Psoas muscle (tissue), 8 donors: Measurements from ENCODE around the gene DHX38. TPM values are rescaled to one million over a fixed set of nuclear protein-coding genes. Genes with fewer than 3 reads are reported as not detected.

Source experiments
- ATAC-seq, 4 donors: fragments of 200-7000 bp; cut with Tn5 transposase; one replicate each; pipeline ENCODE4 v1.9.1; 2020; ENCODE audit warnings: moderate library complexity in 3 of 4, mild to moderate bottlenecking in 2 of 4
- DNase-seq, 2 donors: peaks; one replicate each; pipeline ENCODE4 v3.0.0-alpha.2; 2020
- H3K27ac ChIP-seq: fragments of 200-600 bp; one replicate; pipeline ENCODE4 v1.8.0; 2022
- H3K27me3 ChIP-seq, 3 donors: fragments of 200-600 bp in 1 of 3; one replicate each; pipeline versions ENCODE4 v1.6.1 to v1.8.0; 2013 to 2022; ENCODE audit warnings: low read length in 2 of 3, mild to moderate bottlenecking in 2 of 3, moderate library complexity in 1 of 3; ENCODE audit not compliant: insufficient read depth in 3 of 3
- H3K36me3 ChIP-seq, 2 donors: fragments of 200-600 bp in 1 of 2; one replicate each; pipeline versions ENCODE4 v1.6.1 to v1.8.0; 2013 to 2022; ENCODE audit warnings: low read depth in 1 of 2, mild to moderate bottlenecking in 1 of 2, moderate library complexity in 1 of 2; ENCODE audit not compliant: insufficient read depth in 1 of 2
- H3K4me1 ChIP-seq: fragments of 200-600 bp; one replicate; pipeline ENCODE4 v1.8.0; 2022
- H3K4me3 ChIP-seq: fragments of 200-600 bp; one replicate; pipeline ENCODE4 v1.8.0; 2022; ENCODE audit warnings: mild to moderate bottlenecking
- H3K9me3 ChIP-seq: fragments of 200-600 bp; one replicate; pipeline ENCODE4 v1.8.0; 2022
- WGBS, 3 donors: extraction: QIAGEN DNeasy Blood & Tissue Kit; methylation state at CpG; one replicate each; pipeline versions ENCODE4 v1.1.6 to v1.1.7; 2013; 5-methylcytosine and 5-hydroxymethylcytosine counted together
- intact Hi-C, 2 donors: fragments of 100-400 bp; cut with DNase I; formaldehyde crosslinking; loops; one replicate each; pipeline versions ENCODE4 v1.11.0 to v1.14.2; 2022
- polyA plus RNA-seq, 3 donors: library from polyadenylated mRNA; stranded (reverse); fragments of 200-250 nt; gene quantifications; one replicate each; pipeline ENCODE4 v1.2.3, GENCODE V29; 2013
- total RNA-seq, 4 donors: library from RNA; stranded (reverse); fragmentation: NEBNext Ultra II Directional in 2 of 4; extraction: Animal tissue kit (Norgen Biotek cat#: 25700) in 2 of 4; gene quantifications; one replicate each; pipeline versions ENCODE4 v1.2.1 to v1.2.4, GENCODE V29; 2021 to 2023
- TF ChIP-seq, protein P1 (sequence below): fragments of 200-600 bp; IDR thresholded peaks from one replicate; pipeline ENCODE4 v1.8.0; 2022; ENCODE audit warnings: antibody characterized with exemption
- donor health status: healthy with polysubstance abuse.
- donor health status: DM: no; HTN: no; CAD: no; lungs with moderate emphysema.
- donor health status: Bipolar disorder and iron deficiency.
- donor health status: healthy.
- donor health status: DM: yes; HTN: yes; CAD: no.
- donor health status: DM: no; HTN: no; CAD: no.
- donor health status: DM: no; HTN: no; CAD: no.
- donor health status: DM: yes; HTN: yes; CAD: no.

Gene DHX38
- total and polyA plus RNA-seq, 7 donors, result 32.8 to 71.9 (median 54.2) TPM

DNA sequence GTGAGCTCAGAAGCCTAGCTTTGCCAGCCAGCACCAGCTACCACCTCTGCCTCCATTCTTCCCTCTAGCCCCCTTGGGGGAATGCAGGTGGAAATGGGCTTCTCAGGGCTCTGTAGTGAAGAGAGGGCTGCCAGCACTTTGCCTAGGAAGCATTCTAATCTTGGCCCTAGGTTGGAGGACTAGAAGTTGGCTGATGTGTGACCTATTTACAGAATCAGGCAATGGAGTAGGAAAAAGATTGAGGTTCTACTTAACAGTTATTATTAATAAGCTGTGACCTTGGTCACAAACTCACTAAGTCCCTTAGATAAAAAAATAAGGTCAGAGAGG lies 19.9 kb downstream of the DHX38 start:
- no peak overlapping the region for H3K27ac ChIP-seq
- H3K4me3 ChIP-seq, result no peak overlapping the region
- H3K9me3 ChIP-seq, result no peaks in the 10 kb centered on the region
- peak in 2 of 4 donors; percentile 5 to 10 for ATAC-seq
- intact Hi-C loops, result no loop called here
- H3K4me1 ChIP-seq, result no peaks in the 10 kb centered on the region
- H3K27me3 ChIP-seq, result no peaks in the 10 kb centered on the region
- TF ChIP-seq, protein P1, sequence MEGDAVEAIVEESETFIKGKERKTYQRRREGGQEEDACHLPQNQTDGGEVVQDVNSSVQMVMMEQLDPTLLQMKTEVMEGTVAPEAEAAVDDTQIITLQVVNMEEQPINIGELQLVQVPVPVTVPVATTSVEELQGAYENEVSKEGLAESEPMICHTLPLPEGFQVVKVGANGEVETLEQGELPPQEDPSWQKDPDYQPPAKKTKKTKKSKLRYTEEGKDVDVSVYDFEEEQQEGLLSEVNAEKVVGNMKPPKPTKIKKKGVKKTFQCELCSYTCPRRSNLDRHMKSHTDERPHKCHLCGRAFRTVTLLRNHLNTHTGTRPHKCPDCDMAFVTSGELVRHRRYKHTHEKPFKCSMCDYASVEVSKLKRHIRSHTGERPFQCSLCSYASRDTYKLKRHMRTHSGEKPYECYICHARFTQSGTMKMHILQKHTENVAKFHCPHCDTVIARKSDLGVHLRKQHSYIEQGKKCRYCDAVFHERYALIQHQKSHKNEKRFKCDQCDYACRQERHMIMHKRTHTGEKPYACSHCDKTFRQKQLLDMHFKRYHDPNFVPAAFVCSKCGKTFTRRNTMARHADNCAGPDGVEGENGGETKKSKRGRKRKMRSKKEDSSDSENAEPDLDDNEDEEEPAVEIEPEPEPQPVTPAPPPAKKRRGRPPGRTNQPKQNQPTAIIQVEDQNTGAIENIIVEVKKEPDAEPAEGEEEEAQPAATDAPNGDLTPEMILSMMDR, result no peak
- DNase-seq, result no peak
- H3K36me3 ChIP-seq, result peaks cover 12 to 48% of the 10 kb centered on the region in 2 donors

DNA sequence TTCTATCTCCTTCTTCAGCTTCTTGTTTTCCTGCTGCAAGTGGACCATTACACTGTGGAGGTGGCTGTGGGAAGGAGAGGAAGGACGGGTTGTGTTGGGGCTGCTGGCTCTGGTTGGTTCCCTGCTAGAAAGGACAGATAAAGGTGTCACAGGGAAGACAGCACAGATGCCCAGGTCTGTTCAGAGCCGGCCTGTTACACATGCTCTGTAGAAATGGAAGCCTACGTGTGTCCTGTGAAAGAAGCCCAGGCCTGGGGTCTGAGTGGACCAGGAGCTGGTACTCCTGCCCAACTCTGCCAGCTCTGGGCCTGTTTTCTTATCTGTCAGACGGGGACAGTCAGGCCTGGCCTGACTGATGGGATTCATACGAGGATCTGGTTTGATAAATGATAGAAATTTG lies 26.4 kb downstream of the DHX38 start:
- intact Hi-C loops, result loop anchor here in 1 of 2 donors (10.0 kb wide), 4 partner anchors 355 to 1915 kb away; no protein-coding TSS in a partner anchor
- WGBS, 3 donors, result 91 to 96% (median 94%) methylated on average over 5 of the region's 5 CpGs
- Histone ChIP-seq H3K4me1 (no peaks in the 10 kb centered on the region), H3K4me3 (no peak overlapping the region), H3K27ac (no peak overlapping the region), H3K27me3 (no peaks in the 10 kb centered on the region), H3K36me3 (no peaks in the 10 kb centered on the region), H3K9me3 (no peaks in the 10 kb centered on the region)
- TF ChIP-seq, protein P1, result no peak
- ATAC-seq (no peak), DNase-seq (no peak)

DNA sequence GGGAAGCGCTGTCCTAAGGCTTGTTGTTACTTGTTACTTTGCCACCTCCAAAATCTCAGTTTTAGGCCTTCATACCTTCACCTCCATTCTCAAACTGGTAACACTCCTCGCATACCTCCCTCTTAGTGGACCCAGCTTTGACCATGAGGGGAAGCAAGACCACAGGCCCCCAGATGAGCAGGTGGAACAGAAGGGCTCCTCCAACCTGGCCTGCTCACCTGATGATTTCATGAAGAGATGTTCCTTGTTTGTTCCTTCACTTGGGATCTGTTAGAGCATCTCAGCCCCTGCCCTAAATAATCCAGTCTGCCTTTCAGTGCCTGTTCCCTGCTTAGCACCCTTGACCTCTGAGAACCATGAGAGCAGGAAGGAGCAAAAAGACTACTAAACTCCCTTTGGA lies 28.7 kb downstream of the DHX38 start:
- DNase-seq (no peak), ATAC-seq (no peak)
- H3K4me3 ChIP-seq, result no peak overlapping the region
- H3K27me3 ChIP-seq, result no peaks in the 10 kb centered on the region
- H3K4me1 ChIP-seq, result no peaks in the 10 kb centered on the region
- intact Hi-C loops, result loop anchor here in 1 of 2 donors (10.0 kb wide), 4 partner anchors 352 to 1912 kb away; no protein-coding TSS in a partner anchor
- H3K36me3 ChIP-seq, result no peaks in the 10 kb centered on the region
- H3K27ac ChIP-seq, result no peak overlapping the region
- TF ChIP-seq, protein P1, result no peak
- no peaks in the 10 kb centered on the region for H3K9me3 ChIP-seq
- WGBS, 3 donors, result 96 to 100% (median 97%) methylated on average over 2 of the region's 2 CpGs

DNA sequence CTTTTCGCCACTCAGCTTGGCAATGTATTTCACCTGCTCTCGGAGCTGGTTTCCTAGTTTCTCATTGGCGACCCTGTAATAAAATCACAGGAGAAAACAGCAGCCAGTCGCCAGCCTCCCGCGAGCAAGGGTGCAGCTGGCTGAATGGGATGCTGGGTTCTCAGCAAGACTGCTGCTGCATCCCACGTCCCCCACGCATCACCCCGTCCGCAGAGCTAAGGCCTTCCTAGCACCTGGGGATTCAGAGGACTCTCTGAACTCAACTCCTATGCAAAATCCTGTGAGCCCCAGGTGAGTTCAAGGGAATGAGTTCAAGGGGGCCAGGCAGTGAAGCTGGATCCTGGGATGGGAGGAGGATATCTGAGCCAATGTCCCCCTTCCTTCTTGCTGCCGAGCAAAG lies 29.3 kb downstream of the DHX38 start:
- no peak overlapping the region for H3K27ac ChIP-seq

More for the DNA sequence above, 29.3 kb downstream of the DHX38 start:
- DNase-seq, result no peak
- H3K27me3 ChIP-seq, result no peaks in the 10 kb centered on the region
- ATAC-seq, result no peak
- no peak overlapping the region for H3K4me3 ChIP-seq
- WGBS, 3 donors, result 82 to 87% (median 84%) methylated on average over 10 to 11 of the region's 11 CpGs
- TF ChIP-seq, protein P1, result no peak
- intact Hi-C loops, result loop anchor here in 1 of 2 donors (10.0 kb wide), 4 partner anchors 352 to 1912 kb away; no protein-coding TSS in a partner anchor
- no peaks in the 10 kb centered on the region for H3K9me3 ChIP-seq
- H3K4me1 ChIP-seq, result no peaks in the 10 kb centered on the region
- no peaks in the 10 kb centered on the region for H3K36me3 ChIP-seq
